ENCODE measurements around the gene IL17A. TPM values are rescaled to one million over a fixed set of nuclear protein-coding genes. Genes with fewer than 3 reads are reported as not detected.

IL17A gene
- total and polyA plus RNA-seq, 12 donors, result not detected

DNA sequence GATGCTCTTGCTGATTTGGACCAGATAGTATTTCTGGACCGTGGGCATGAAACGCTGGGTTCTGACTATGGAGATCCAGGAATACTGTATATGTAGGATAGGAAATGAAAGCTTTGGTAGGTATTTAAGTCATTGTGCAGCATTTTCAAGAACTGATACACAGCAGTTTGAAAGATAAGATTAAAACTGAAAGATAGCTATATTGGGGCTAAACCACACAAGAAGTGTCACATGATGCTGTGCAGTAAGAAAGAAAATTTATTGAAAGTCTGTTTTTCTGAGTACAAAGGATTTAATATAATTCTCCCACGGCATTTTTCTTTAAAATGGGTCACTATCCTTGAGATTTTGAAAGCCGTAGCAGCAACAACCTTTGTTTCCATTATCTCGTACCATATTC is 305 bp downstream of the IL17A start:
- H3K36me3 ChIP-seq, result no peaks in the 10 kb centered on the region
- peaks cover 0 to 12% (median 0%) of the 10 kb centered on the region in 7 donors for H3K27me3 ChIP-seq
- DNase-seq (no peak), ATAC-seq (no peak)
- H3K4me1 ChIP-seq, result no peaks in the 10 kb centered on the region
- WGBS, 2 donors, result 86 to 87% methylated on average over 5 of the region's 5 CpGs
- no peak overlapping the region for H3K27ac ChIP-seq
- intact Hi-C loops (cut with DNase I), result no loop called here
- H3K9me3 ChIP-seq, result no peaks in the 10 kb centered on the region
- TF ChIP-seq, protein P1, sequence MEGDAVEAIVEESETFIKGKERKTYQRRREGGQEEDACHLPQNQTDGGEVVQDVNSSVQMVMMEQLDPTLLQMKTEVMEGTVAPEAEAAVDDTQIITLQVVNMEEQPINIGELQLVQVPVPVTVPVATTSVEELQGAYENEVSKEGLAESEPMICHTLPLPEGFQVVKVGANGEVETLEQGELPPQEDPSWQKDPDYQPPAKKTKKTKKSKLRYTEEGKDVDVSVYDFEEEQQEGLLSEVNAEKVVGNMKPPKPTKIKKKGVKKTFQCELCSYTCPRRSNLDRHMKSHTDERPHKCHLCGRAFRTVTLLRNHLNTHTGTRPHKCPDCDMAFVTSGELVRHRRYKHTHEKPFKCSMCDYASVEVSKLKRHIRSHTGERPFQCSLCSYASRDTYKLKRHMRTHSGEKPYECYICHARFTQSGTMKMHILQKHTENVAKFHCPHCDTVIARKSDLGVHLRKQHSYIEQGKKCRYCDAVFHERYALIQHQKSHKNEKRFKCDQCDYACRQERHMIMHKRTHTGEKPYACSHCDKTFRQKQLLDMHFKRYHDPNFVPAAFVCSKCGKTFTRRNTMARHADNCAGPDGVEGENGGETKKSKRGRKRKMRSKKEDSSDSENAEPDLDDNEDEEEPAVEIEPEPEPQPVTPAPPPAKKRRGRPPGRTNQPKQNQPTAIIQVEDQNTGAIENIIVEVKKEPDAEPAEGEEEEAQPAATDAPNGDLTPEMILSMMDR (IDR thresholded peaks at IDR 0.05), result no peak
- no peak overlapping the region for H3K4me3 ChIP-seq

DNA sequence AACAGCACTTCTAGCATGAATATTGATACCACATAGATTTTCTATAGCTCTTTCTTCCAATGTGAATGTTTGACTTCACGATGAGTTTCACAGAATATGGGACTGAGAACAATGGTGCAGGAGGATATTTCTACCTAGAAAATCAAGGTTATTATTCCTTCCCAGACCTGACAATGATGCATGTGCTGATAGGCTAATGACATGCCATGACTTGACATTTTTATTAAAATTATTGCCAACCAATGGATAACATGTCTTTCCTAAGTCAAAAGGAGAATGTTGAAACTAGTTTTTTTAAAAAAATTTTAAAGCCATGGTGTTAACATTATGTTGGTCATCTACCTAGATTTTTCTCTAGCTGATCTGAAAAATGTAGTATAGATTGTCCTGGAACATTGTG is 923 bp downstream of the IL17A start:
- TF ChIP-seq, protein P1 (IDR thresholded peaks at IDR 0.05), result no peak
- DNase-seq, result no peak
- WGBS, 2 donors, result 93 to 94% methylated on average over 1 of the region's 1 CpG
- Histone ChIP-seq H3K27ac (no peak overlapping the region), H3K27me3 (peaks cover 0 to 6% (median 0%) of the 10 kb centered on the region in 7 donors), H3K4me3 (no peak overlapping the region), H3K36me3 (no peaks in the 10 kb centered on the region), H3K4me1 (no peaks in the 10 kb centered on the region), H3K9me3 (no peaks in the 10 kb centered on the region)
- no peak for ATAC-seq
- intact Hi-C loops (cut with DNase I), result no loop called here

DNA sequence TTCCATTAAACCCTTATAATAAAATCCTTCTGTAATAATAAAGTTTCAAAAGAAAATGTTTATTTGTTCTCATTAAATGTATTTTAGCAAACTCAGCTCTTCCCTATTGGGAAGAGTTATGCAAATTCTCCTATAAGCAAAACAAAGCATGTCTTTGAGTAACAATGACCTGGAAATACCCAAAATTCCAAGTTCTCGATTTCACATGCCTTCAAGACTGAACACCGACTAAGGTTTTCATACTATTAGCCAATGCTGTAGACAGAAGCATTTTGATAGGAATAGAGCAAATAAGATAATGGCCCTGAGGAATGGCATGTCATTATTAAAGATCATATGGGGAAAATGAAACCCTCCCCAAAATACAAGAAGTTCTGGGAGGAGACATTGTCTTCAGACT is 3.8 kb downstream of the IL17A start:
- WGBS, 2 donors, result 80 to 81% methylated on average over 2 of the region's 2 CpGs
- ATAC-seq, result no peak

DNA sequence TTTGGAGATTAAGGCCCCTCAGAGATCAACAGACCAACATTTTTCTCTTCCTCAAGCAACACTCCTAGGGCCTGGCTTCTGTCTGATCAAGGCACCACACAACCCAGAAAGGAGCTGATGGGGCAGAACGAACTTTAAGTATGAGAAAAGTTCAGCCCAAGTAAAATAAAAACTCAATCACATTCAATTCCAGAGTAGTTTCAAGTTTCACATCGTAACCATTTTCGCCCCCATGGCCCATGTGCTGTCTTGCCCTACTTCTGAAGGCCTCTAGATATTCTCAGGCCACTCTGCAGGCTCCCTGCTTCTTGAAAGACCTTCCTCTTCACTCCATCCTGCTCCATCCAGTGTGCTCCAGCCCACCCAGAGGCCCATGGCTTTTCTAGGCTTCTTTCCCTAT is 4.2 kb downstream of the IL17A start:
- peaks cover 0 to 3% (median 0%) of the 10 kb centered on the region in 7 donors for H3K27me3 ChIP-seq
- no peaks in the 10 kb centered on the region for H3K36me3 ChIP-seq
- DNase-seq, result no peak
- no peak overlapping the region for H3K4me3 ChIP-seq
- WGBS, 2 donors, result 71 to 81% methylated on average over 3 of the region's 3 CpGs
- TF ChIP-seq, protein P1 (IDR thresholded peaks at IDR 0.05), result no peak
- no peak overlapping the region for H3K27ac ChIP-seq
- H3K4me1 ChIP-seq, result no peaks in the 10 kb centered on the region
- no peak for ATAC-seq
- no peaks in the 10 kb centered on the region for H3K9me3 ChIP-seq
- intact Hi-C loops (cut with DNase I), result no loop called here

More for the DNA sequence above, 3.8 kb downstream of the IL17A start:
- Histone ChIP-seq H3K9me3 (no peaks in the 10 kb centered on the region), H3K27me3 (peaks cover 0 to 3% (median 0%) of the 10 kb centered on the region in 7 donors), H3K27ac (no peak overlapping the region), H3K4me3 (no peak overlapping the region), H3K36me3 (no peaks in the 10 kb centered on the region), H3K4me1 (no peaks in the 10 kb centered on the region)
- intact Hi-C loops (cut with DNase I), result no loop called here
- TF ChIP-seq, protein P1 (IDR thresholded peaks at IDR 0.05), result no peak
- no peak for DNase-seq
